H1 (cell line): ENCODE results near the gene UQCR10. TPM values are rescaled to one million over a fixed set of nuclear protein-coding genes. Genes with fewer than 3 reads are reported as not detected.

ENCODE experiments used
- ATF2 ChIP-seq: IDR thresholded peaks from 2 replicates; pipeline ENCODE4 v1.6.1; 2012; ENCODE audit warnings: low read length, inconsistent platforms
- CBX5 ChIP-seq: fragments of 300-800, 300-1000 bp; sonication (generic); IDR thresholded peaks from 2 replicates; pipeline ENCODE4 v1.7.1; 2016; ENCODE audit warnings: antibody characterized with exemption, low read length, low read depth
- CTCF ChIP-seq, 3 experiments: IDR thresholded peaks; 1 replicate in 2 of 3; 2 replicates in 1 of 3; pipeline versions ENCODE4 v1.5.1 to v1.6.1; 2011; ENCODE audit warnings: low read length in 3 of 3, mild to moderate bottlenecking in 3 of 3, inconsistent platforms in 2 of 3, low read depth in 1 of 3, moderate library complexity in 1 of 3; ENCODE audit not compliant: insufficient read depth in 1 of 3; ENCODE audit errors: control extremely low read depth in 1 of 3
- SP4 ChIP-seq: IDR thresholded peaks from 2 replicates; pipeline ENCODE4 v1.6.1; 2012; ENCODE audit warnings: low read length, inconsistent platforms
- polyA plus RNA-seq, 7 experiments: library from polyadenylated mRNA; depleted of rRNA in 3 of 7; stranded (reverse) in 5 of 7; unstranded in 2 of 7; fragments of >200 nt in 5 of 7; fragments of 200-250 nt in 2 of 7; gene quantifications; 1 replicate in 5 of 7; 2 replicates in 1 of 7; 4 replicates in 1 of 7; pipeline versions ENCODE4 v1.2.1 to v1.2.3, GENCODE V29; 2011 to 2013; ENCODE audit warnings: missing spikeins in 2 of 7, mixed read lengths in 2 of 7
- total RNA-seq: library from RNA; stranded (reverse); fragmentation: NEBNext Ultra II Directional; extraction: Animal tissue kit (Norgen Biotek cat#: 25700); gene quantifications from 2 replicates; pipeline ENCODE4 v1.2.1, GENCODE V29; 2021
- TF ChIP-seq, protein P1 (sequence below): fragments of 300-600 bp; sonication (generic); IDR thresholded peaks from 2 replicates; pipeline ENCODE4 v1.7.1; 2012; ENCODE audit warnings: low read length, moderate library complexity, mild to moderate bottlenecking, inconsistent platforms; ENCODE audit not compliant: insufficient replicate concordance

UQCR10 gene
- total and polyA plus RNA-seq, 2 of the 8 experiments (the other 6 are each of a cell fraction or from before 2014, with no cell fraction given), result 102 to 260 TPM

GRCh38 chr22:29780748-29781676, 13.8 kb downstream of the UQCR10 start (continued):
- TF ChIP-seq, protein P1, sequence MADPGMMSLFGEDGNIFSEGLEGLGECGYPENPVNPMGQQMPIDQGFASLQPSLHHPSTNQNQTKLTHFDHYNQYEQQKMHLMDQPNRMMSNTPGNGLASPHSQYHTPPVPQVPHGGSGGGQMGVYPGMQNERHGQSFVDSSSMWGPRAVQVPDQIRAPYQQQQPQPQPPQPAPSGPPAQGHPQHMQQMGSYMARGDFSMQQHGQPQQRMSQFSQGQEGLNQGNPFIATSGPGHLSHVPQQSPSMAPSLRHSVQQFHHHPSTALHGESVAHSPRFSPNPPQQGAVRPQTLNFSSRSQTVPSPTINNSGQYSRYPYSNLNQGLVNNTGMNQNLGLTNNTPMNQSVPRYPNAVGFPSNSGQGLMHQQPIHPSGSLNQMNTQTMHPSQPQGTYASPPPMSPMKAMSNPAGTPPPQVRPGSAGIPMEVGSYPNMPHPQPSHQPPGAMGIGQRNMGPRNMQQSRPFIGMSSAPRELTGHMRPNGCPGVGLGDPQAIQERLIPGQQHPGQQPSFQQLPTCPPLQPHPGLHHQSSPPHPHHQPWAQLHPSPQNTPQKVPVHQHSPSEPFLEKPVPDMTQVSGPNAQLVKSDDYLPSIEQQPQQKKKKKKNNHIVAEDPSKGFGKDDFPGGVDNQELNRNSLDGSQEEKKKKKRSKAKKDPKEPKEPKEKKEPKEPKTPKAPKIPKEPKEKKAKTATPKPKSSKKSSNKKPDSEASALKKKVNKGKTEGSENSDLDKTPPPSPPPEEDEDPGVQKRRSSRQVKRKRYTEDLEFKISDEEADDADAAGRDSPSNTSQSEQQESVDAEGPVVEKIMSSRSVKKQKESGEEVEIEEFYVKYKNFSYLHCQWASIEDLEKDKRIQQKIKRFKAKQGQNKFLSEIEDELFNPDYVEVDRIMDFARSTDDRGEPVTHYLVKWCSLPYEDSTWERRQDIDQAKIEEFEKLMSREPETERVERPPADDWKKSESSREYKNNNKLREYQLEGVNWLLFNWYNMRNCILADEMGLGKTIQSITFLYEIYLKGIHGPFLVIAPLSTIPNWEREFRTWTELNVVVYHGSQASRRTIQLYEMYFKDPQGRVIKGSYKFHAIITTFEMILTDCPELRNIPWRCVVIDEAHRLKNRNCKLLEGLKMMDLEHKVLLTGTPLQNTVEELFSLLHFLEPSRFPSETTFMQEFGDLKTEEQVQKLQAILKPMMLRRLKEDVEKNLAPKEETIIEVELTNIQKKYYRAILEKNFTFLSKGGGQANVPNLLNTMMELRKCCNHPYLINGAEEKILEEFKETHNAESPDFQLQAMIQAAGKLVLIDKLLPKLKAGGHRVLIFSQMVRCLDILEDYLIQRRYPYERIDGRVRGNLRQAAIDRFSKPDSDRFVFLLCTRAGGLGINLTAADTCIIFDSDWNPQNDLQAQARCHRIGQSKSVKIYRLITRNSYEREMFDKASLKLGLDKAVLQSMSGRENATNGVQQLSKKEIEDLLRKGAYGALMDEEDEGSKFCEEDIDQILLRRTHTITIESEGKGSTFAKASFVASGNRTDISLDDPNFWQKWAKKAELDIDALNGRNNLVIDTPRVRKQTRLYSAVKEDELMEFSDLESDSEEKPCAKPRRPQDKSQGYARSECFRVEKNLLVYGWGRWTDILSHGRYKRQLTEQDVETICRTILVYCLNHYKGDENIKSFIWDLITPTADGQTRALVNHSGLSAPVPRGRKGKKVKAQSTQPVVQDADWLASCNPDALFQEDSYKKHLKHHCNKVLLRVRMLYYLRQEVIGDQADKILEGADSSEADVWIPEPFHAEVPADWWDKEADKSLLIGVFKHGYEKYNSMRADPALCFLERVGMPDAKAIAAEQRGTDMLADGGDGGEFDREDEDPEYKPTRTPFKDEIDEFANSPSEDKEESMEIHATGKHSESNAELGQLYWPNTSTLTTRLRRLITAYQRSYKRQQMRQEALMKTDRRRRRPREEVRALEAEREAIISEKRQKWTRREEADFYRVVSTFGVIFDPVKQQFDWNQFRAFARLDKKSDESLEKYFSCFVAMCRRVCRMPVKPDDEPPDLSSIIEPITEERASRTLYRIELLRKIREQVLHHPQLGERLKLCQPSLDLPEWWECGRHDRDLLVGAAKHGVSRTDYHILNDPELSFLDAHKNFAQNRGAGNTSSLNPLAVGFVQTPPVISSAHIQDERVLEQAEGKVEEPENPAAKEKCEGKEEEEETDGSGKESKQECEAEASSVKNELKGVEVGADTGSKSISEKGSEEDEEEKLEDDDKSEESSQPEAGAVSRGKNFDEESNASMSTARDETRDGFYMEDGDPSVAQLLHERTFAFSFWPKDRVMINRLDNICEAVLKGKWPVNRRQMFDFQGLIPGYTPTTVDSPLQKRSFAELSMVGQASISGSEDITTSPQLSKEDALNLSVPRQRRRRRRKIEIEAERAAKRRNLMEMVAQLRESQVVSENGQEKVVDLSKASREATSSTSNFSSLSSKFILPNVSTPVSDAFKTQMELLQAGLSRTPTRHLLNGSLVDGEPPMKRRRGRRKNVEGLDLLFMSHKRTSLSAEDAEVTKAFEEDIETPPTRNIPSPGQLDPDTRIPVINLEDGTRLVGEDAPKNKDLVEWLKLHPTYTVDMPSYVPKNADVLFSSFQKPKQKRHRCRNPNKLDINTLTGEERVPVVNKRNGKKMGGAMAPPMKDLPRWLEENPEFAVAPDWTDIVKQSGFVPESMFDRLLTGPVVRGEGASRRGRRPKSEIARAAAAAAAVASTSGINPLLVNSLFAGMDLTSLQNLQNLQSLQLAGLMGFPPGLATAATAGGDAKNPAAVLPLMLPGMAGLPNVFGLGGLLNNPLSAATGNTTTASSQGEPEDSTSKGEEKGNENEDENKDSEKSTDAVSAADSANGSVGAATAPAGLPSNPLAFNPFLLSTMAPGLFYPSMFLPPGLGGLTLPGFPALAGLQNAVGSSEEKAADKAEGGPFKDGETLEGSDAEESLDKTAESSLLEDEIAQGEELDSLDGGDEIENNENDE, result no peak
- no peak for TF ChIP-seq ATF2
- no peak for TF ChIP-seq CBX5
- TF ChIP-seq CTCF (IDR thresholded peaks at IDR 0.05; ENCODE audit: control extremely low read depth in 1 of 3, insufficient read depth in 1 of 3, low read depth in 1 of 3, low read length in 3 of 3), result no peak
- TF ChIP-seq SP4, result no peak
